ENCODE data around the gene CHRND.

DNA sequence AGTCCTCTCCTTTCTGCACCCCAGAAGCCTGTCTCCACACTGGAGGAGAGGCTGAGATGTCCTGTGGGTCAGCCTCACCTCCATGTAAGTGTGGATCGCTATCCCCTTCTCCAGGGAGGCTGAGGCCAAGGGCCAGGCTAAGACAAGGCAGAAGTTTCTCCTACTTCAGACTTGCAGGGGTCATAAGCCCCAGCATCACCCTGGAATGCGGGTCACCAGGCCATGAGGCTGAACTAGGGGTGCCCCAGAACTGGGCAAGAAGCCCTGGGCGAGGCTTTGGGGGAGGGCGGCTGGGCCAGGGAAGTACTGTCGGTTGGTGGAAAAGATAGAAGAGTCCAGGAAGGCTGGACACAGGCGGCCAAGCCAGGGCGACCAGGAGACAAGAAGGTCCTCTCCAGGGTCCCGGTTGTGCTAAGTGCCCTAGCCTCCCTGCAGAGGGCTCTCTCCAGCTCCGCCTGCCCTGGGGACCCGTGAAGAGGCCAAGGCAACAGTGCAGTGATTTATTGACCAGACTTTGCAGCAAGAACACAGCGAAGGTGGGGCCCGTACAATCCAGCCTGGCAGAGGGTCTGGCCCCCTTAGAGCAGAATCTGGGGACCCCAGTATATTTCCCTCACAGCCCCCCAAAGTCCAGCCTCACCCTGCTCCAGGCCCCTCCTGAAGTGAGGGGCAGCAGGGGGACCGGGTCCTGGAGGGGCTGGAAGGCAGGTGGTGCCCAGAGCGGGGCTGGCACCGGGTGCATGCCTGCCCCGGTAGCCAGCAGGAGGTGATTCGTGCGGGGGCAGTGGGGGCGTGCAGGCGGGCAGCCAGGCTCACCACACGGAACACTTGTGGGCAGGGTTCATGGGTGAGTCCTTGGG lies 46.4 kb upstream of the CHRND start:
- TF ChIP-seq, protein P1, sequence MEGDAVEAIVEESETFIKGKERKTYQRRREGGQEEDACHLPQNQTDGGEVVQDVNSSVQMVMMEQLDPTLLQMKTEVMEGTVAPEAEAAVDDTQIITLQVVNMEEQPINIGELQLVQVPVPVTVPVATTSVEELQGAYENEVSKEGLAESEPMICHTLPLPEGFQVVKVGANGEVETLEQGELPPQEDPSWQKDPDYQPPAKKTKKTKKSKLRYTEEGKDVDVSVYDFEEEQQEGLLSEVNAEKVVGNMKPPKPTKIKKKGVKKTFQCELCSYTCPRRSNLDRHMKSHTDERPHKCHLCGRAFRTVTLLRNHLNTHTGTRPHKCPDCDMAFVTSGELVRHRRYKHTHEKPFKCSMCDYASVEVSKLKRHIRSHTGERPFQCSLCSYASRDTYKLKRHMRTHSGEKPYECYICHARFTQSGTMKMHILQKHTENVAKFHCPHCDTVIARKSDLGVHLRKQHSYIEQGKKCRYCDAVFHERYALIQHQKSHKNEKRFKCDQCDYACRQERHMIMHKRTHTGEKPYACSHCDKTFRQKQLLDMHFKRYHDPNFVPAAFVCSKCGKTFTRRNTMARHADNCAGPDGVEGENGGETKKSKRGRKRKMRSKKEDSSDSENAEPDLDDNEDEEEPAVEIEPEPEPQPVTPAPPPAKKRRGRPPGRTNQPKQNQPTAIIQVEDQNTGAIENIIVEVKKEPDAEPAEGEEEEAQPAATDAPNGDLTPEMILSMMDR (IDR thresholded peaks at IDR 0.05; ENCODE audit: poor library complexity, severe bottlenecking): no peak
- no peak for TF ChIP-seq EZH2 (IDR thresholded peaks at IDR 0.05; ENCODE audit: borderline replicate concordance, insufficient read depth, low read length, poor library complexity, severe bottlenecking)
- TF ChIP-seq EP300 (conservative IDR thresholded peaks at IDR 0.05; ENCODE audit: poor library complexity, severe bottlenecking): no peak
- no peak for TF ChIP-seq TAF1 (IDR thresholded peaks at IDR 0.05; ENCODE audit: low read depth)

Measured in neural cell (in vitro differentiated cells).